GM19324 (cell line): Measurements from ENCODE around the gene ZNF697.

ENCODE experiments used
- ATAC-seq: cut with Tn5 transposase; IDR thresholded peaks from one replicate; pipeline ENCODE4 v1.9.1; 2021; ENCODE audit warnings: mild to moderate bottlenecking, moderate library complexity; ENCODE audit not compliant: unreplicated experiment, low FRiP score

The ZNF697 gene

DNA sequence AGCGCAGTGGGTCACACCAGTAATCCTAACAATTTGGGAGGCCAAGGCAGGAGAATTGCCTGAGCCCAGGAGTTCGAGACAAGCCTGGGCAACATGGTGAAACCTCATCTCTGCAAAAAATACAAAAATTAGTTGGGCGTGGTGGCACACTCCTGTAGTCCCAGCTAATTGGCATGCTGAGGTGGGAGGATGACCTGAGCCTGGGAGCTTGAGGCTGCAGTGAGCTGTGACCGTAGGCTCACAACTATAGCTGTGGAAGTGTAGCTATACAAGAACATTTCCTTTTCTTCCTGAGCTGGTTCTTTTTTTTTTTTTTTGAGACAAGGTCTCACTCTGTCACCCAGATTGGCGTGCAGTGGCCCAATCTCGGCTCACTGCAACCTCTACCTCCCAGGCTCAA, 19.1 kb upstream of the ZNF697 start:
- no peak for ATAC-seq

DNA sequence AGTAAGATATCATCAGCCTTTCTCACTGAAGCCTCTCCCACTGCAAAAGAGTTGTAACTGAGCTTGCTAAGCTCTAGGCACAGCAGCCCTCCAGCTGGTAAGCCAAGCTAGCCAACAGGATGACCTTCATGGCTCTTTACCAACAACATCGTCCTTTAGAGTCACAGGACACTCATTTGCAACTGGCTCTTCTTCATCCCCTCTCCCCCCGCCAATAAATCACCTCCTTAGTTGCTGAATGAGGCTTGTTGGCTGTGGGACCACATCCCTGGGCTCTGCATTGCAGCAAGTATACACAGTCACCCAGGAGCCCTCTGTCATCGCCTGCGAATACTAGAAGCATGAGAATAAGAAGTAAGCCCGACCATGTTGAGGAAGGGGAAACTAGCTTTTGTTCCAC, 16.0 kb upstream of the ZNF697 start:
- no peak for ATAC-seq

DNA sequence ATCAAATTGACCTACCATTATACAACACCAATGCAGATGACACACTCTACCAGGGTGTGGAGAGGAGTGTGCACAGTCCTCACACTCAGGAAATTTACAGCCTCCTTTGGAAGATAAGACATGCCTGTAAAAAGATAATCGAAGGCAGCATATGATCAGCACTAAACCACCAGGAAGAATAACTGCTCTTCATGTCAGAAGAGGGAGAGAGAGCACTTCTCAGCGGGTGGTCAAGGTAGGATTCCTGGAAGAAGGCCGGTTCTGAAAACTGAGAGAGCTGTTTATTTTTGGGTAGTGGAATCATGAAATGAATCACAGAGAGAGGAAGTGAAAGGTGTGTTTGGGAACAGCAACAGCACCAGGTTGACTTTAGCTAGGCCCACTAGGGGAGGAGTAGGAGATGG, 14.0 kb upstream of the ZNF697 start:
- ATAC-seq: no peak

DNA sequence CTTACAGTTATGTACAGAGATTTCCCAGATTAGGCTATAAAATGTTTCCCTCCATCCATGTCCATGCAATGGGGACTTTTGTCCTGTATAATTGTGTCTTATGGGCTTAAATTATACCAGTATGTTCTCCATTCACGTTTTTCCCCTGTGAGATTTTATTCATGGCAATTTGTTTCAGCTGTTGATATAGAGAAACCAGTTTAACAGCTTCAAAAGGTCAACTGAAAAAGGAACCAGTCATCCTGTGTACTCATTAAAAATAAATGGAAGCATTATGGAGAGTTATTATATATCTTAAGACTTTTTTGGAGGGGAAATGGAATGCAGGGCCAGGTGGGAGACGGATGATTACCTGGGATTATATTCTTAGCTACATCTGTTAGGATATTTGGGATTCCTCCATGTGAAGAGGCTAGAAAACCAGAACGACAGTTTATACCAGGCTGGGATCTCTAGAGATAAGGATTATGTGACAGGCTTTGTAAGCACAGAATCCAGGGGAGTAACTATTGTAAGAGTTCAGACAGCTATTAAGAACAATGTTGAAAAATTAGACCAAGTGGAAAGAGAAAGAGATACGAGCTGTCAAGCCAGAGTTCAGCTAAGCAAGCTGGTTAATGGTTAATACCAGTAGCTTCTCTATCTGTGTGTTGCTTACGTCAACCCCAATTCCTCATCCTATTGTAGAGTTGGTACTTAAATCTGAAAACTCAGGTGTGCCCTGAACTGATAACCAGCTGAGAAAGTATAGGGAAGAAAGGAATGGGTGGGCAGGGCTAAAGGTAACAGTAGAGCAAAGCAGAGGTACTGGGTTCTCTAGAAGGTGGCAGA, 12.4 kb upstream of the ZNF697 start:
- ATAC-seq: peak; percentile 62

DNA sequence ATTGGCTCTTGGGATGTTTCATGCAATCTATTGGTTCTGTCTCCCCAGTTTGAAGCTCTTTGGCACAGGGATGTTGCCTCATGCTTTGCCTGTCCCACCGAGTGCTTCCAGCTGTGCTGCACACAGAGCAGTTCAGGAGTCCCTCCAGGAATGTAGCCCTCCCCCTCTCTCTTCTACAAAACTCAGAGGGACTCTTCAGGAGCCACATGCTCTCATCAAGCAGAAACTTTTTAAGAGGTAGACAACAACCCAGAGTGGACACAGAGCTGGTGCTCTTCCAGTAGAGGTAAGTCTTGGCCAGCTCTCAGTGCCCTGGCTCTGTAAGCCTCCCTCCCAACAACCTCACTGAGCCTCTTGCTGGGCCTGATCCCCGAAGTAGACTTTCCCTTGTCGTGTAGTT, 11.6 kb upstream of the ZNF697 start:
- no peak for ATAC-seq

DNA sequence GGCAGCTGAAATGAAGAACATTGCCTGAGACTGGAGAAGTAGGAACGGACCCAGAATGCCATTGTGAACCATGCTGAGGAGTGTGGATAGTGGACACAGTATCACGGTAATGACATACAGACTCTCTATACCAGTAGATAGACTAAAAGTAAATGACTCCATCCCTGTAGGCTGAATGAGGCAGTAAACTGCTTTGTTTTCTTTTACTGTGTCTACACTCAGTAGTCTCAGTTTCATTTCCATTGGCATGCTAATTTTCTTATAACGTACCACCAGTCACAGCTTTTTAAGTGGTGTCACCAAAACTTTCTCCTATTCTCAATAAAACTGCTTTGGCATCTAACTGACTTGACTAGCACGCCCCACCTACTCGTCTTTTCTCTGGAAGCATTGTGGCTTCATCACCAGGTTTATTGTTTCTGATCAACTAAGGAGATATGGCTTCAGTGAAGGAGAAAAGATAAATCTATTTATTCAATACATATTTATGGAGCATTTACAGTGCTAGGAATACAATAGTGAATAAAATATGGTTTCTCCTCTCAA, 8.4 kb upstream of the ZNF697 start:
- ATAC-seq: no peak

DNA sequence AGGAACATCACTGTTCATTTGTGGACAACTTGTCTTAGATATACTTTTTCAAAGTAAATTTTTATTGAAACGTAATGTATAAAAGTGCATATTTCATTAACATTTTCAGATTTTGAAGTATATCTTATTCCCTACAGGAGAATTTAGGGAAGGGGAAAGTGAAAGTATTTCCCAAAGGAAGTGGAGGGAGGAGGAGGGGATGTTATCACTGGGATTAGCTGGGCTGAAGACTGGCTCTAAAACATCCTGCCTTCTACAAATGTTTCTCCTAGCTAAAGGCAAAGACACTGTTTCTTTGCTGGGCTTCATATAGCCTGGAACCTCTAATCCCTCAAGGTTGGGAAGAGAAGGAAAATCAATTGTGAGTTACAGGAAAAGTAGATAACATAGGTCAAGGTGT, 7.1 kb upstream of the ZNF697 start:
- no peak for ATAC-seq

DNA sequence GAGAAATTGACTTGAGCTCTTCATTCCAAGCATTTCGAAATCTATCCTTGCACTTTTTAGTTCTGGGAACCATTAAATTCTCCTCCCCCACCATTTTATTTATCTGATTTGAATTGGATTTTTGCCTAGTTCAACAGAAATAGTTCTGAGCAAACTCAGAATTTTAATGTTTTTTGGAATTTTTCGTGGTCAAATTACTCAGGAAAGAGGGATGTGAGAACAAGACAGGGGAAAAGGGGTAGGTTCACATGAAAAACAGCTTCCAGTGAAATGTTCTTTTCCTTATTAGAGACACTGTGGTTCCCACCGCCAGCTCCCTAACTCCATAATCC, 5.7 kb upstream of the ZNF697 start:
- ATAC-seq: no peak

DNA sequence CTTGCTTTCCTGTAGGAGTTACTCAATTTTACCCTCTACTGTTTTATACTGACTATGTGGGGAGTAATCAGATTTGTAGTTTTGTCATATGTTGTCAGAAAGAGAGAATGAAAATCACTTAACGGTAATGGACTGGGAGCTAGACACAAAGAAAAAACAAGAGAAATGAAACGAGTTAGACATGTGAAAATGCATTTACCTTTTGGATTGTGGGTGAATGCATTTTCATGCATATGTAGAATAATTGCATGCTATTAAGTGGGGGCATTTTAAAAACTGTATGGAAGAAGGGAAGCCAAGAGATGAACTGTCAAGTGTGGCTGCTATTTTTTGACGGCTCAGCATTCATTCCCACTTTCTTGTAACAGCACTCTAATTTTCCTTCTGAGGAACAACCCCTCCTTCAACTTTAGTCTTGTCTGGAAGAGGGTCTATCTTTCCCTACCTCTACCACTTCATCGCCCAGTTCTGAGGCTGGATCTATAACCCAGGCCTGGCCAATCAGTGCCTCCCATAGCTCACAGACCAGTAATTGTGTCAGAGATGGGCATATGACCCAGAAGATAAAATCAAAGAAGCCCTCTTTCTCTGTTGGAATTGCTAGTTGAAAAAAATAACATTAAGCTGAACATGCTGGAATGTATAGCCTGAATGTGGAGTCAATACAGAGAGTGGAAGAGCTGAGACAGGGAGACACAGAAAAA, 5.2 kb upstream of the ZNF697 start:
- no peak for ATAC-seq

DNA sequence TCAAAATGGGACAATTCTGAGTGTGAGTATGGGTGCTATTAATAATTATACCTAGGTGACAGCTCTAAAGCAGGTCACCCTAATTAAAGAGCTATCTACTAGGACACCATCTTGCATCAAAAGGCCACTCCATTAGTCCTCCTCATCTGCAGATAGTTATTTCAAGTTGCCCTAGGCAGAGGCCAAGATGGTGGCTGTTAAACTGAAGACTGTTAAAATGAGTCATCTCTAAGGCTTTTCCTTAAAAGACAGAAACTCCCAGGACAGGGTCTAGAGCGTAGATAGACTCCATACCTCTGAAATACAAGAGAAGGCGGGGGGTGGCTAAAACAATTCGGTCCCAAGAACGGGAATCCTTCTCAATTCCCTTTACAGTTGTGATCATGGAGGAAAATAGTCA, 4.5 kb upstream of the ZNF697 start:
- no peak for ATAC-seq

DNA sequence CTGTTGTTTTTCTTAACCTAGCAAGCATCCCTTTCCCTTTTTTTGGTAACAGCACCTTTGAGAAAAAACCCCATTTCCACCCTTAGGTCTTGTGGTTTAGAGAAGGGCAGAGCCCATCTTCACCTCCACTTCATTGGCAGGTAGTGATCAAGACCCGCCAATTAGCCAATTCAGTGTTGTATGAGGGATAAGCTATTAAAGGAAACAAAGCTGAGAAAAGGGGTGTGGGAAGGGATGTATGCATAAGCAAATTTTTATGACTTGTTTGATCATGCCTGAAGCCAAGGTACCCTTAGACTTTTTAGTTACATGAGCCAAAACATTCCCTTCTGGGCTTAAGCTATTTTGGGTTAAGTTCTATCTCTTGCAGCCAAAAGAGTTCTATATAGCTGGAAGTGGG, 3.6 kb upstream of the ZNF697 start:
- no peak for ATAC-seq

DNA sequence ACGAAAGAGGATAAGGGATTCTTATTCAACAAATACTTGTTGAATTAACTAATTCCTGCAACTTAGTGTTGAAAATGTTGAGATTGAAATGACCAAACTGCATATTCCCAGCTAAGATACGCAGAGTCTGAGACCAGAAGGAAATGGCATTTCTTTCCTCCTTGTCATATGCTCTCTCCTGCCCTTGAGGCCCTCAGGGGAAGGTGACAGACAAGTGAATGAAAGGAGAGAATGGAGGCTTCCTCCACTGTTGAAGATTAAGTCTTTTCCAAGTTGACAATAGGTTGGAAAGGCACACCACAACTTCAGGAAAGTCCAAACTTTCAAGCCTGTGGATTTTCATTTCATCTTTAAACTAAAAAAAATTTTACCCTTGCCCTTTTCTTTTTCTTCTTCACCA, 3.1 kb upstream of the ZNF697 start:
- no peak for ATAC-seq

DNA sequence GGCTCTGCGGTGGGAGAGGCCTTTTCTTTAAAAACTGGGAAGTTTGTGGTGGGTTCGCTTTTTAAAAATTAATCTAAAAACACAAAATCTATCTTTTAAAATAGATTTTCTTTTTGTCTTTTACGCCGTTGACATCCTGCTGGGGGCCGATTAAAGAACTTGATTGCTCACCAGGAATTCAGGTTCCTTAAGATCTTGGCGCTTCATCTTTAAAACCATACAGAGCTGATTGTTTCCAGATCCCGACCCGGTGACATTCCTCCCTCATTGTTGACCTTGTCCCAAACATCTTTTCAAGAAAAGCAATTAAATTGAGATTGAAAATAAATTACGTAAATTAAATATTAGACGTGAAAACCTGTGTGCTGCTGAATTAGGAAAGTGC, 546 bp upstream of the ZNF697 start:
- no peak for ATAC-seq

DNA sequence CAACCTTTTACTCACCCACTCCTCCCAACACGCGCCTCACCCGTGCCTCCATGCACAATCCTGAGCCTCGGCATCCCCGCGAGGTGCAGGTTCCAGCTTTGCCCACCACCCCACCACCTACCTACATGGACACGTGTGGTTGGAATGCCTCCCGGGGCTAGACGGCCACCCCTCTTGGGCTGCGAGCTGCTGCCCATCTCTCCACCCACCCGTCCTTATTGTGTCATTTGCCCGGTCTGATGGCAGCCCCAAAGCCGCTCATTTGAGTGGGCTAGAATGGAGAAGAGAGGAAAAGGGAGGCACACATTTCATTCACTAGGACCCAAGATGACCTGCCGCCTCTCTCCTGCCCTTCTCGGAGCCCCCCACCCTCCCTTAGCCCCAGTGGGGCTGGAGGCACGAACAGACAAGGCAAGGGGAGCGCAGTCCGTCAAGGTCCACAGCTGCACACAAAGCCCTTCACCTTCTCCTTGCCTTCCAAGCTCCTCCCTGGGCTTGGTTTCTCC, 785 bp downstream of the ZNF697 start:
- ATAC-seq: no peak

DNA sequence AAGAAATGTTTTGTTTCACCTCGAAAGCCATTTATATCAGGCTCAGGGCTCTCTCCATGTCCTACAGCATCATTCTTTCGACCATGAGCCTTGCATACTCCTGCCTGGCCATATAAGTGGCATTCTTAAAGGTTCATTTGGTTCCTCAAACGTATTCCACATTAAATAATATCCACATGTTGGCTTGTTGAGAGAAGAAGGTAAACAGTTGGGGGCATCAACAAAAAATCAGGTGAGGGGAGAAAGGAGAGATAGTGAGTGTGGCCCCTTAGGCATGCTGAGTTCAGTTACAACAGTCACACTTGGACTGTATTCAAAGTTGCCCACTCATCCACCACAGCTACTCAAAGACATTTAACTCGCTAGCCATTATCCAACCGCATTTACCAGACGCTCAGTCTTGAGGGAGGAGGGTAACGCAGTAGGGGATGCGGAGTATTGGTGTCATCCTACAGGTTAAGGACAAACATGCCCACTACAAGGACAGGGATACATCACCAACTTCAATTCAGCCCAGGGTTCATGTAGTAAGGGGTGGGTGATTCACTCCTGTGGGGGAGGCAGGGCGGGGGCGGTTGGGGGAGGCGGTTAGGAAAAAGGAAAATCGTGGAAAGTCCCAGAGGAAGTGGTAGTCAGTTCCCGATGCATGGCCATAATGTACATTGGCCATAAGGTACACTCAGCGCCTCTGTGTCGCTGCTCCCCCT, 1.4 kb downstream of the ZNF697 start:
- ATAC-seq: no peak

DNA sequence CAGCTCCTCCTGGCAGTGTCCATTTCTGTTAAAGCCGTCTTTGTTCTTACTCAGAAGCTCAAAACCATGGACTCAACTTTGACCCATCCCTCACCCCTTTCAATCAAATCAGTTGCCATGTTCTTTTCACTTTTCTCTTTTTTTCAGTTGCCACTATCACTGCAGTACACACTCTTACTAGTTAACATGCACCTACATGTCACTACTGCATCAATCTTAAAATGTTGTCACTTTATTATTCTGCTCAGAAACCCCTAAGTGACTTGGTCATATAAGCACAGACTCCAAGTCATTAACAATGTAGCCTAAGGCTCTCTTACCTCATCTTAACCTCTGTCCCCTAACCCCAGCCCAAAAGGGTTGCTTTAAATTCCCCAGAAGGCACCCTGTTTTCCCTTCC, 9.0 kb downstream of the ZNF697 start:
- ATAC-seq: no peak

DNA sequence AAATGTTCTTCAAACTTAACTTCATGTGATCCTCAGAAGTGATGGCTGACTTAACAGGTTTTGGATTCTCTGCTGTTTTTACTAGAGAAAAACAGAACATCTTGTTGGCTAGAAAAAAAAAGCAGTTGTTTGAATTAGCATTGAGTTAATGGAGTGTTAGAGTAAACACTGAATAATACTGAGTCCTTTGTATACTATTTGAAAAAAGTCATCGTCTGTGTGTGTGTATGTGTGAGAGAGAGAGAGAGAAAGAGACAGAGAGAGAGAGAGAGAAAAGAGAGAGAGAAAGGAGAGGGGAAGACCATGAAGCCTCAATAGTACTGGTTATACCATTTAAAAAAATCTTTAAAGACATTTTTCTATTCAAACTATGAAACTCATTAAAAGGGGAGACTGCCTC, 10.4 kb downstream of the ZNF697 start:
- no peak for ATAC-seq

DNA sequence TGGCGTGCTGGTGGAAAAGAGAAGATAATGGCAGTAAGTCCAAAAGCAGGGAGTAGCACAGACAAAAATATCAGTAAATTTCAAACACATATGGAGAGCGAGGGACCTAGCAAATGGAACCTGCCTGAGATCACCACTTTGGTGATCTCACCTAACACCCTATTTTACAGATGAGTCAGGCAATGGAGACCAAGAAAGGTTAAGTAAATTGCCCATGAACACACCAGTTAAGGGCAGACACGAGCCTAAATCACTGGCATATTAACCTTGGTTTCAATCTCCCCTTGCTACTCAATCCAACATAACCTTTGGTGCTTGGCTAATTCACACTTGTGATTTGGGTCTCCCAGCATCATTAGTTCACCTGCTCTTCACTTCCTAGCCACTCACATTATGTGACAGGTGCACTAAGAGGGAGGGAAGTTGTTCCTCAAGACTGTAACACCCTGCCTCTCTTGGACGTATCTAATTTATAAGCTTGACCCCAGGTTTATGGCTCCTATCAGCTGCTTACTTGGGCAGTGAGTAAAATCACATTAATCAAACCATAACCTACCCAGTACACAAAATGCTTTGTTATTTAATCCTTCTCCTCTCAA, 11.5 kb downstream of the ZNF697 start:
- no peak for ATAC-seq

DNA sequence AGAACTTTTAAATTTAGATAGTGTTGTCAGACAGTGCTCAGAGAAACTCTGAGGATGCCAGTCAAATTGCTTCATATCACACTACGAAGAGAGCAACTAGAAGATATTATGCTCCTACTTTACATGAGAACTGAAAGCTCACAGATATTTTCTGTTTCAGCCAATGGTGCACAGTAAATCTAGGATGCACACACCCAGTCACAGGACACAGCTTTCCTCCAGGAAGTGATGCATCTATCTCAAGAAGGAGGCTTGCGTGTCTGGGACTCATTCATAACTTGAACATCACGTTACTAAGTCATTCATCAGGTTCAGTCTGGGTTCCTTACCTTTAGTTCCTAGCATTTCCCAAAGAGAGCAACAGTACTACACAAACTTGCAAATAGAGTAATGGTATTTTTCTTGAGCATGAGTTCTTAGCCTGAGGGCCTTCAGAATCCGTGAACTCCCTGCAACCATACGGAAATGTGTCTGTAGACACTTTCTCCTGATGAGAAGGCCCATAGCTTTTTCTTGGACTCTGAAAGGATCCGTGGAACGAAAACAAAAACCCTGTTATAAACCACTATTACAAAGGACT, 12.2 kb downstream of the ZNF697 start:
- no peak for ATAC-seq

DNA sequence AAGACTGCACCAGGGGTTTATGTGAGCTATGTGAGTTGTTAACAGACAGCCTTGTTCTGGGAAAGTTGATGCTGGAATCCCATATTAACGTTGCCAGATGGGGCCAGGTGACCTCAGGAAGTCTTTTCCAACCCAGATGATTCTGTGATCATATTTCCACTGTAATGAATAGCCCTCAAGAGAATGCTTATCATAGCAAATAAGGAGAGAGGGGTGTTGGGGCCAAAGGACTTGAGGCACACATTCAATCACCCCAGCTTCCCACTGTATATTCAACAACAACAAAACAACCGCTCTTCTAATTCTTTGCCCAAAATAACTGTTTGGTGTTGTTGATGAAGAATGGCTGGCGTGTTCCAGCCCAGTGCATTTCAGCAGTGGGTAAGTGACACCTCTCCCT, 14.1 kb downstream of the ZNF697 start:
- no peak for ATAC-seq

DNA sequence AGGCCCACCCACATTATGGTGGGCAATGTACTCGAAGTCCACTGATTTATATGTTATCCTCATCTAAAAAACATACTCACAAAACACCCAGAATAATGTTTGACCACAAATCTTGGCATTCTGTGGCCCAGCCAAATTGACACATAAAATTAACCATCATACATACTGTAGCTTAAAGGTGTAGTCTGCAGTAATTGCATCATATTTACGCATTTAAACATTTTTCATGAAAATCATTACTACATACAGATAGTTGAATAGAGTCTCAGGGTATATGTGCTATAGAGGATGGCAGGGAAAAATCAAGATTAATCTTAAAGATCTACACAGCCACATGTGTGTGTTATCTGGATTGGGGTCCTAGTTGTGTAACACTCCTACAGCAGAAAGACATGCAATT, 14.5 kb downstream of the ZNF697 start:
- ATAC-seq: no peak
